Lung (tissue), 12 donors: ENCODE results near the gene DHX40. TPM values are rescaled to one million over a fixed set of nuclear protein-coding genes. Genes with fewer than 3 reads are reported as not detected.

Experiments used
- ATAC-seq: fragments of 200-7000 bp; cut with Tn5 transposase; one replicate; pipeline ENCODE4 v1.9.1; 2020; ENCODE audit warnings: moderate number of reproducible peaks; ENCODE audit not compliant: insufficient read depth, low FRiP score
- DNase-seq, 3 donors: peaks; one replicate each; pipeline ENCODE4 v3.0.0-alpha.2; 2013 to 2017
- H3K27ac ChIP-seq, 2 donors: one replicate each; pipeline ENCODE4 v1.5.1; 2013; ENCODE audit warnings: mild to moderate bottlenecking in 2 of 2, moderate library complexity in 2 of 2, control low read depth in 1 of 2, inconsistent platforms in 1 of 2, low read depth in 1 of 2, low read length in 1 of 2
- H3K27me3 ChIP-seq, 3 donors: one replicate each; pipeline ENCODE4 v1.5.1; 2013; ENCODE audit warnings: low read length in 2 of 3; ENCODE audit not compliant: control insufficient read depth in 3 of 3, insufficient read depth in 3 of 3
- H3K36me3 ChIP-seq, 4 donors: one replicate each; pipeline ENCODE4 v1.5.1; 2013; ENCODE audit warnings: low read length in 4 of 4, mild to moderate bottlenecking in 1 of 4, moderate library complexity in 1 of 4; ENCODE audit not compliant: control insufficient read depth in 4 of 4, insufficient read depth in 4 of 4
- H3K4me1 ChIP-seq, 5 donors: one replicate each; pipeline ENCODE4 v1.5.1; 2013; ENCODE audit warnings: low read length in 5 of 5, mild to moderate bottlenecking in 2 of 5, moderate library complexity in 1 of 5; ENCODE audit not compliant: control insufficient read depth in 5 of 5, insufficient read depth in 5 of 5
- H3K4me3 ChIP-seq: one replicate; pipeline ENCODE4 v1.5.1; 2013; ENCODE audit warnings: mild to moderate bottlenecking, control low read depth, moderate library complexity
- H3K9ac ChIP-seq, 2 donors: one replicate each; pipeline ENCODE4 v1.5.1; 2013; ENCODE audit warnings: low read length in 2 of 2, control low read depth in 1 of 2; ENCODE audit not compliant: insufficient read depth in 1 of 2
- H3K9me3 ChIP-seq, 4 donors: one replicate each; pipeline ENCODE4 v1.5.1; 2013; ENCODE audit warnings: low read length in 3 of 4, mild to moderate bottlenecking in 1 of 4, moderate library complexity in 1 of 4; ENCODE audit not compliant: control insufficient read depth in 4 of 4, insufficient read depth in 3 of 4
- CTCF ChIP-seq: IDR thresholded peaks from 2 replicates; pipeline ENCODE4 v1.5.1; 2012; ENCODE audit warnings: mild to moderate bottlenecking; ENCODE audit errors: control extremely low read depth, extremely low read depth
- WGBS, 2 donors: extraction: QIAGEN DNeasy Blood & Tissue Kit; methylation state at CpG; one replicate each; pipeline ENCODE4 v1.1.7; 2013; 5-methylcytosine and 5-hydroxymethylcytosine counted together
- polyA plus RNA-seq, 2 donors: library from polyadenylated mRNA; stranded (reverse); fragments of 200-250 nt; gene quantifications; one replicate each; pipeline ENCODE4 v1.2.1, GENCODE V29; 2013
- total RNA-seq, 2 donors: library from RNA; depleted of rRNA in 1 of 2; stranded (reverse); fragments of >200 nt in 1 of 2; gene quantifications; one replicate each; pipeline ENCODE4 v1.2.1, GENCODE V29; 2014 to 2021
- donor health status: control.
- donor health status: control.
- donor health status: Bipolar disorder and iron deficiency.
- donor health status: healthy.
- donor health status: DM: yes; HTN: yes; CAD: no.

Gene DHX40
- total and polyA plus RNA-seq, 4 donors, result 12.5 to 74.5 (median 20.0) TPM

- H3K27me3 ChIP-seq, result no peaks in the 10 kb centered on the region
- no peak for TF ChIP-seq CTCF
- no peaks in the 10 kb centered on the region for H3K36me3 ChIP-seq
- WGBS, 2 donors, result 37 to 70% methylated on average over 5 of the region's 5 CpGs
- H3K27ac ChIP-seq, result no peak overlapping the region
- DNase-seq (no peak), ATAC-seq (no peak)
- no peak overlapping the region for H3K4me3 ChIP-seq
- no peaks in the 10 kb centered on the region for H3K9me3 ChIP-seq
- peaks cover 0 to 3% (median 0%) of the 10 kb centered on the region in 5 donors for H3K4me1 ChIP-seq
- no peak overlapping the region for H3K9ac ChIP-seq
These were observed 31.7 kb upstream of the DHX40 start for GRCh38 chr17:59533694-59534093.

GRCh38 chr17:59534583-59534982 is 30.8 kb upstream of the DHX40 start:
- ATAC-seq, result no peak
- no peaks in the 10 kb centered on the region for H3K27me3 ChIP-seq
- H3K9ac ChIP-seq, result no peak overlapping the region
- 63 to 68% methylated on average over 1 of the region's 1 CpG for WGBS, 2 donors
- TF ChIP-seq CTCF, result no peak
- no peak overlapping the region for H3K4me3 ChIP-seq
- H3K9me3 ChIP-seq, result no peaks in the 10 kb centered on the region
- H3K36me3 ChIP-seq, result no peaks in the 10 kb centered on the region
- DNase-seq, result no peak
- peaks cover 0 to 3% (median 0%) of the 10 kb centered on the region in 5 donors for H3K4me1 ChIP-seq
- H3K27ac ChIP-seq, result no peak overlapping the region

GRCh38 chr17:59538195-59538909 is 27.1 kb upstream of the DHX40 start:
- Histone ChIP-seq H3K9me3 (no peaks in the 10 kb centered on the region), H3K4me1 (no peaks in the 10 kb centered on the region), H3K27ac (no peak overlapping the region), H3K9ac (no peak overlapping the region), H3K4me3 (no peak overlapping the region), H3K27me3 (no peaks in the 10 kb centered on the region), H3K36me3 (no peaks in the 10 kb centered on the region)
- TF ChIP-seq CTCF, result no peak
- ATAC-seq (no peak), DNase-seq (no peak)
